HL-60 (cell line): Measurements from ENCODE around the gene HPS1.

Source experiments
- DNase-seq, 2 experiments: peaks; one replicate each; pipeline ENCODE4 v3.0.0-alpha.2; 2010 to 2020; ENCODE audit warnings: low read depth in 1 of 2, low spot score in 1 of 2
- H3K27ac ChIP-seq: fragments of 250-450 bp; sonication (Bioruptor Pico); replicated peaks from 2 replicates; pipeline ENCODE4 v1.5.1; 2020; ENCODE audit warnings: mild to moderate bottlenecking, moderate library complexity
- H3K27me3 ChIP-seq: fragments of 250-450 bp; sonication (Bioruptor Pico); 2 replicates; pipeline ENCODE4 v1.5.1; 2021; ENCODE audit warnings: mild to moderate bottlenecking, moderate library complexity; ENCODE audit not compliant: insufficient read depth, poor library complexity, severe bottlenecking
- H3K4me3 ChIP-seq: replicated peaks from 2 replicates; pipeline ENCODE4 v1.5.1; 2011; ENCODE audit warnings: mild to moderate bottlenecking, control low read depth, low read length; ENCODE audit not compliant: insufficient read depth
- GABPA ChIP-seq: IDR thresholded peaks from 2 replicates; pipeline ENCODE4 v1.6.1; 2012; ENCODE audit warnings: low read depth
- POLR2AphosphoS5 ChIP-seq: IDR thresholded peaks from 2 replicates; pipeline ENCODE4 v1.6.1; 2012; ENCODE audit warnings: low read depth
- SPI1 ChIP-seq: IDR thresholded peaks from 2 replicates; pipeline ENCODE4 v1.6.1; 2012; ENCODE audit warnings: low read depth, mild to moderate bottlenecking, borderline replicate concordance
- TF ChIP-seq, protein P1 (sequence below): IDR thresholded peaks from one replicate; pipeline ENCODE4 v1.5.1; 2011; ENCODE audit warnings: low read length, control low read depth, inconsistent platforms; ENCODE audit not compliant: insufficient read depth
- TF ChIP-seq, protein P2 (sequence below): IDR thresholded peaks from 2 replicates; pipeline ENCODE4 v1.6.1; 2012; ENCODE audit warnings: low read depth; ENCODE audit not compliant: insufficient replicate concordance

HPS1 gene

DNA sequence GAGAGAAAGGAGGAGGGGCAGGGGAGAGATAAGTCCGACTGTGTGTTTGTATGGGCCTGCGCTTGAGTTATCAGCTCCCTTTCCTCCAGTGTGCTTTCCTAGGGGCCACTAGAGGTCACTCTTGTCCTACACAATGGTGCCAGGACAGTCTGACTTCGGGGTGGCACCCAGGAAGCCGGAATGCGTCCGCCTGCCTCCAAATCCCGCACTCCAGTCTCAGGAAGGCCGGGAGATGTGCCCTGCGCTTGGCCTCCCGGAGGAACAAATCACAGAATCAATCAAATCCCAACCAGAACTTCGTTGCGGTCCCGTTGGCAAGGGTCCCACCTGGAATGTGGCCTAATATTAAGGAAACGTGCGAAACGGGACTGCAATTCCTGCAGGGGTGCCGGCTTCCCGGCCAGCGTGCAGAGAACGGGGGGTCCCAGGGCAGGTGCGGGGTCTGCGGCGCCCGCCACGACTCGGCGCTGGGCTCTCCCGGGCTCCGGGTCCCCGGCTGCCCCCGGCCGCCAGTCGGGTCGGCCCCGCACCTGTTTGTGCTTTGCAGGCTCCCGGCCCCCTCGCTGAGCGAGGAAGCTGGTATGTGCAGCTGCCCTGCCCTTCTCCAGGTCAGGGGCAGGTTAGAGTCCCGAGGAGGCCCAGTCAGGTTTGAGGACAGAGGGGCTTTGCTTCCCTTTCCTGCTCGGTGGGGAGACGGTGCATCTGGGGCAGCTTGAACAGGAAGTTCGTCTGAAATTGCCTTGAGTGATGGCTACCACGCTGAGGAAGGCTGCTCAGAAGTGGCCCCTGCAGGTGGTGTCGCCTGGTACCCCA is 21.0 kb upstream of the HPS1 start:
- Histone ChIP-seq H3K27me3 (peaks cover 6% of the 10 kb centered on the region), H3K27ac (no peak overlapping the region), H3K4me3 (peak overlapping the region; percentile 55)
- no peak for TF ChIP-seq SPI1
- TF ChIP-seq, protein P1, sequence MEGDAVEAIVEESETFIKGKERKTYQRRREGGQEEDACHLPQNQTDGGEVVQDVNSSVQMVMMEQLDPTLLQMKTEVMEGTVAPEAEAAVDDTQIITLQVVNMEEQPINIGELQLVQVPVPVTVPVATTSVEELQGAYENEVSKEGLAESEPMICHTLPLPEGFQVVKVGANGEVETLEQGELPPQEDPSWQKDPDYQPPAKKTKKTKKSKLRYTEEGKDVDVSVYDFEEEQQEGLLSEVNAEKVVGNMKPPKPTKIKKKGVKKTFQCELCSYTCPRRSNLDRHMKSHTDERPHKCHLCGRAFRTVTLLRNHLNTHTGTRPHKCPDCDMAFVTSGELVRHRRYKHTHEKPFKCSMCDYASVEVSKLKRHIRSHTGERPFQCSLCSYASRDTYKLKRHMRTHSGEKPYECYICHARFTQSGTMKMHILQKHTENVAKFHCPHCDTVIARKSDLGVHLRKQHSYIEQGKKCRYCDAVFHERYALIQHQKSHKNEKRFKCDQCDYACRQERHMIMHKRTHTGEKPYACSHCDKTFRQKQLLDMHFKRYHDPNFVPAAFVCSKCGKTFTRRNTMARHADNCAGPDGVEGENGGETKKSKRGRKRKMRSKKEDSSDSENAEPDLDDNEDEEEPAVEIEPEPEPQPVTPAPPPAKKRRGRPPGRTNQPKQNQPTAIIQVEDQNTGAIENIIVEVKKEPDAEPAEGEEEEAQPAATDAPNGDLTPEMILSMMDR: peak; percentile 81
- DNase-seq: peak; percentile 77

DNA sequence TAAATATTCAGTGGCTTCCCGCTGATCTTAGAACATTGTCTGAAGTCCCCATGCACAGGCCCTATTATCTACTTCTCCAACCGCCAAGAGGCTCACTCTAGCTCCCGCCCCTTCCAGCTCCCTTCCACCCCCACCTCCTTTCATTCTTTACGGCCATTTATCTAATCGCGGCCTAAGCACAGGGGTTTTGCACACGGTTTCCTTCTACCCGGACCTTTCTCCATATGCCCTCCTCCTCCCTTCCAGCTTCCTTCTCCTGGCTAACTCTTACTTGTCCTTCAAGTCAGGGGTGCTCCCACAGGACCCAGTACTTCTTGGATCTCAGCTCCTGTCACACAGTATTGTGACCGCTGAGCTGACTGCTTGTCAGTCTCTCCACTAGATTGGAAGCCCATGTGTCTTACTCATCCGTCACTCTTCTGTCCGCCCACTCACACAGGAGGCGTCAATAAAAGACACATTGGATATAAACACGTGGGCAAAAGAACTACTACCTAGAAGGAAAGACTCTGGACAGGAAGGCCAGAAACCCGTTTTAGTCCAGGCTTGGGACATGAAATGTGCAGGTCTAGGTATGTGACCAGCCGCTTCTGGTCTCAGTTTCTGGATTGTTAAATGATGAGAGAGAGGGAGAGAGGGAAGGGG is 20.2 kb upstream of the HPS1 start:
- no peak for DNase-seq
- Histone ChIP-seq H3K27me3 (peaks cover 6% of the 10 kb centered on the region), H3K4me3 (no peak overlapping the region), H3K27ac (no peak overlapping the region)
- no peak for TF ChIP-seq GABPA
- TF ChIP-seq POLR2AphosphoS5: no peak
- TF ChIP-seq, protein P1: no peak
- no peak for TF ChIP-seq SPI1
- TF ChIP-seq, protein P2, sequence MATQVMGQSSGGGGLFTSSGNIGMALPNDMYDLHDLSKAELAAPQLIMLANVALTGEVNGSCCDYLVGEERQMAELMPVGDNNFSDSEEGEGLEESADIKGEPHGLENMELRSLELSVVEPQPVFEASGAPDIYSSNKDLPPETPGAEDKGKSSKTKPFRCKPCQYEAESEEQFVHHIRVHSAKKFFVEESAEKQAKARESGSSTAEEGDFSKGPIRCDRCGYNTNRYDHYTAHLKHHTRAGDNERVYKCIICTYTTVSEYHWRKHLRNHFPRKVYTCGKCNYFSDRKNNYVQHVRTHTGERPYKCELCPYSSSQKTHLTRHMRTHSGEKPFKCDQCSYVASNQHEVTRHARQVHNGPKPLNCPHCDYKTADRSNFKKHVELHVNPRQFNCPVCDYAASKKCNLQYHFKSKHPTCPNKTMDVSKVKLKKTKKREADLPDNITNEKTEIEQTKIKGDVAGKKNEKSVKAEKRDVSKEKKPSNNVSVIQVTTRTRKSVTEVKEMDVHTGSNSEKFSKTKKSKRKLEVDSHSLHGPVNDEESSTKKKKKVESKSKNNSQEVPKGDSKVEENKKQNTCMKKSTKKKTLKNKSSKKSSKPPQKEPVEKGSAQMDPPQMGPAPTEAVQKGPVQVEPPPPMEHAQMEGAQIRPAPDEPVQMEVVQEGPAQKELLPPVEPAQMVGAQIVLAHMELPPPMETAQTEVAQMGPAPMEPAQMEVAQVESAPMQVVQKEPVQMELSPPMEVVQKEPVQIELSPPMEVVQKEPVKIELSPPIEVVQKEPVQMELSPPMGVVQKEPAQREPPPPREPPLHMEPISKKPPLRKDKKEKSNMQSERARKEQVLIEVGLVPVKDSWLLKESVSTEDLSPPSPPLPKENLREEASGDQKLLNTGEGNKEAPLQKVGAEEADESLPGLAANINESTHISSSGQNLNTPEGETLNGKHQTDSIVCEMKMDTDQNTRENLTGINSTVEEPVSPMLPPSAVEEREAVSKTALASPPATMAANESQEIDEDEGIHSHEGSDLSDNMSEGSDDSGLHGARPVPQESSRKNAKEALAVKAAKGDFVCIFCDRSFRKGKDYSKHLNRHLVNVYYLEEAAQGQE: no peak

DNA sequence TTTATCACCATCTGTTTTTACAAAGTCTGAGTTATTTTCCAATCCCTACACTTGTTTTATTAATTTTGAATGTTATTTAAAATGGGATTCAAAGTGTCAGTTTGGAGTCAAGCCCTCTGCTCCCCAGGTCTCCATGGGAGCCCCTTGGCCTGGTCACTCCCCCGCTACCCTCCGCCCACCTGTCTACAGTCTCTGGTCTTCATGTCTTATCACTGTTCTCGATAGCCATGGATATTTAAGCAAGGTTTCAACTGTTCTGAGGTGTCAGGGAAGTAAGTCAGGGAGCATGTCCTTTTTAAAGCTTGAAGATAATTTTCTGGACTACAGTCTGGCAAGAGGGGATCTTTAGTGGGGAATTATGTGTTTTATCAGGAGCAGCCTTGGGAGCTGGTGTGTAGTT is 19.1 kb upstream of the HPS1 start:
- no peak for DNase-seq
- TF ChIP-seq SPI1 (no peak), GABPA (no peak), POLR2AphosphoS5 (no peak)
- TF ChIP-seq, protein P1: no peak
- TF ChIP-seq, protein P2: no peak
- Histone ChIP-seq H3K4me3 (no peak overlapping the region), H3K27me3 (peaks cover 5% of the 10 kb centered on the region), H3K27ac (no peak overlapping the region)
